HG02870 (cell line): ENCODE results near the gene ADPRS.

Source experiments
- ATAC-seq: cut with Tn5 transposase; IDR thresholded peaks from one replicate; pipeline ENCODE4 v1.9.1; 2021; ENCODE audit warnings: mild to moderate bottlenecking, moderate library complexity; ENCODE audit not compliant: unreplicated experiment

ADPRS gene

DNA sequence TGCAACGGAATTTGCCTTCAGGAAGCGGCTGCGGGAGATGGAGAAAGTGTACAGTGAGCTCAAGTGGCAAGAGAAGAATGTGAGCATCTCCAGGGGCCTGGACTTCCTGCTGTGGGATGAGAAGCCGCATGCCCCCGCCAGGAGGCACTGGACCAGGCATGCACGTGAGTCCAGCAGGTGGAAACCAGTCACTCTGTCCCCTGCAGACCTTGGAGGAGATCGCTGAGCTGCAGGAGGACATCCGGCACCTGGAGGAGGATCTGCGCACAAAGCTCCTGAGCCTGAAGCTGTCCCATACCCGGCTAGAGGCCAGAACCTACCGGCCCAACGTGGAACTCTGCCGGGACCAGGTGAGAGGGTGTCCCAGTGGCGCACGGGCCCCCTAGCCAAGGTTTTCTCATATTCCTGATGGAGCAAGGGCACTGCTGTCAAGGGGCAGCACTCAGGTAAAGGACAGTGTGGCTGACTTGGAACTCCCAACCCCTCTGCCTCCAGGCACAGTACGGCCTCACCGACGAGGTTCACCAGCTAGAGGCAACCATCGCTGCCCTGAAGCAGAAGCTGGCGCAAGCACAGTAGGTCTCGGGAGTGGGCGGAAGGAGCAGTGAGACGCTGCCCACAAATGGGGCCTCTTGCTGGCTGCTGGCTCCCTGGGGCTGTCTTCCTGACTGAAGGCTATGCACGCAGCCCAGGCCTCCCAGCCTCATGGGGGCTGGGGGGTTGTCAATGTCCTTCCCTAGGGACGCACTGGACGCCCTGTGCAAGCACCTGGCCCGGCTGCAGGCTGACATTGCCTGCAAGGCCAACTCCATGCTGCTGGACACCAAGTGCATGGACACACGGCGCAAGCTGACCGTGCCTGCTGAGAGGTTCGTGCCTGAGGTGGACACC, 1.2 kb upstream of the ADPRS start:
- ATAC-seq, result no peak

DNA sequence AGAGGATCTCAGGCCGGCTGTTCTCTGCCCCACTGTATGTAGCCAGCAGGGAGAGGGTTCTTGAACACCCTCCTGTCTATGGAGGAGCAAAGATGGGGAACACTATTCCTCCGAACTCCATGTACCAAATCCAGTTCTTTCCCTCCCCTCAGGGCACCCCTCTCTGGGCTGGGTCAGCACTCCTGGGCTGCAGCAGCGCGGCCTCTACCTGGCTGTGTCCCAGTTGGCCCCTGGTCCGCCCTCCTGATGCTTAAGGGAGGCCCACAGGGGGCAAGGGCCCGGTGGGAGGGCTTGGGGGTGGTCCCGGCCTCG, 471 bp upstream of the ADPRS start:
- peak; percentile 4 for ATAC-seq

DNA sequence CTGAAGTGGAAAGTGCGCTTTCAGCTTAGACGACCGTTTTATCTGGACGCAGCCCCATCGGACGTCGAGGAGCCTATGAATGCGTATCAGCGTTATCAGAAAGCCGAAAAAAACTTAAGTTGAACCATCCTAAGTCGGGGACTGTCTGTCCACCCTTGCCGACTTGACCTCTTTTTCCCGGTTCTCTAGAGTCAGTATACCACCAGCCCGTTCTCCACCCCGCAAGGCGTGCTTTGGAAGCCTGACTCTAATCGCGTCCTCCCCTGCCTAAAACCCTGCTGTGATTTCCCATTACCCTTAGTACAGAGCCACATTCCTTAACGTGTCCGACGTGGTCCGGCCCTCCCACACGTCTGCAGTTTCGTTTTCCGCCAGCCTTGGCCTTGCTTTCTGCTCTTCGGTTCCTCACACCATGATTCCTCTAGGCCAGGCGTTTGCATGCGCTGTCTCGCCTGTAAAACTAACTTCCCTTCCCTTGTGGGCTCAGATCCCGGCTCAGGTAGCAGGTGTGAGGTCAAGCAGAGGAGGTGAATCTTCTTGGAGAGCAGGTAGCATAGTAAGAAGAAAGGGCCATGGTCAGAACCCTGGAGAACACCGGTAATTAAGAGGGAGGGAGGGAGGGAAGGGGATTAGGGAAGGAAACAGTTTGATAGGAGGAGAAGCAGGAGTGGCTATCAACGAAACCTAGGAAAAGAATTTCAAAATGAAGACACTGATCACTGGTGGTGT, 865 bp downstream of the ADPRS start:
- no peak for ATAC-seq

DNA sequence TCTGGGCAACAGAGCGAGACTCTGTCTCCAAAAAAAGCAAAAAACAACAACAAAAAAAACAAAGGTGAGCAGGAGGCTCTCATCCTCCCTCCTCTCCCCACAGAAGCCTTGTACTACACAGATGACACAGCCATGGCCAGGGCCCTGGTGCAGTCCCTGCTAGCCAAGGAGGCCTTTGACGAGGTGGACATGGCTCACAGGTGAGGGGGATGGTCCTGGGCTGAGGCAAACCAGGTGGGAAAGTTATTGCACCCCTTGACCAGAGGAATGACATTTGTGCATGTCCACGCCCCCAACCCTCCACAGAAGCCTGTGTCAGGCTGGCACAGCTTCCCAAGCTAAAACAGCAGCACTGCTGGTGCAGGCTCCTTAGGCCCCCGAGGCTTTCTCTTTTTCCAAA, 2.4 kb downstream of the ADPRS start:
- no peak for ATAC-seq

DNA sequence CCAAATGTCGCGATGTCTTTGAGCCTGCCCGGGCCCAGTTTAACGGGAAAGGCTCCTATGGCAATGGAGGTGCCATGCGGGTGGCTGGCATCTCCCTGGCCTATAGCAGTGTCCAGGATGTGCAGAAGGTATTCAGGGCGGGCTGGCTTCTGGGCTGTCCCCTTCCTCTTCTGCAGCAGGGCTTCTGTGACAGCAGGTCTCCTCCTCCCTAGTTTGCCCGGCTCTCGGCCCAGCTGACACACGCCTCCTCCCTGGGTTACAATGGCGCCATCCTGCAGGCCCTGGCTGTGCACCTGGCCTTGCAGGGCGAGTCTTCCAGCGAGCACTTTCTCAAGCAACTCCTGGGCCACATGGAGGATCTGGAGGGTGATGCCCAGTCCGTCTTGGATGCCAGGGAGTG, 3.0 kb downstream of the ADPRS start:
- ATAC-seq, result no peak

DNA sequence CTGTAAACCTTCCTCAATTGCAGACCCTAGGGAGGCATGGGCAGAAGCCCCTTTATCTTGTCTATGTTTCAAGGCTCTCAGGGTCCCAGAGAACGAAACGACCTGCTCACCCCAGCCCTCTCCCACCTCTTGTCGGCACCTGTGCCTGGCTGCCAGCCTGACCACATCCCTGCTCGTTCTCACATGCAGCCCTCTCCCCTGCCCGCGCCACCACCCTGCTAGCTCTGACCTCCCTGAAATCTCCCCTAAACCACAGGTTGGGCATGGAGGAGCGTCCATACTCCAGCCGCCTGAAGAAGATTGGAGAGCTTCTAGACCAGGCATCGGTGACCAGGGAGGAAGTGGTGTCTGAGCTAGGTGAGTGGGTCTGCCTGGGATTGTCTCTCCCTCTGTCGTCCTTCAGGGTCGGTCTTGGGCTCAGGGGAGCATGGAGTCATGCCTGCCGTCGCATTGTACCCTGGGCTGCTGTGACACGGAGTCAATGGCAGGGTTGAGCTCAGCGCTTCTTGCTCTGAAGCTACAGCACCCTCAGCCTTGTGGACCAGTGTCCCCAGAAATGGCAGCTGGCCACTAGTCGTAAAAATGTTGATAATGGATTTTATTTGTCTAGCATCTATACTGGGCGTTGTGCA, 3.6 kb downstream of the ADPRS start:
- ATAC-seq, result no peak

DNA sequence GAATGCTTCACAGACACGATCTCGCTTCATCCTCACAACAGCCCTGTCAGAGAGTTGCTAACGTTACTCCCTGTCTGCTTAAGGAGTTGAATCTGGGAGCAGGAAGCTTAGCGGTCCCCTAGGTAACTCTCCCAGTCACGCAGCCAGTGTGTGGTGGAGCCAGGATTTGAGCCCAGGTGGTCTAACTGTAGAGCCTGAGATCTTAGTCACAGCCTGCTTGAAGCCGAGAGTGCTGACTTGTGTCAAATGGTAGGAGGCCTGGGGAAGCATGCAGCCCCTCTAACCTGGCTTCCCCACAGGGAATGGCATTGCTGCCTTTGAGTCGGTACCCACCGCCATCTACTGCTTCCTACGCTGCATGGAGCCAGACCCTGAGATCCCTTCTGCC, 4.1 kb downstream of the ADPRS start:
- ATAC-seq, result no peak

DNA sequence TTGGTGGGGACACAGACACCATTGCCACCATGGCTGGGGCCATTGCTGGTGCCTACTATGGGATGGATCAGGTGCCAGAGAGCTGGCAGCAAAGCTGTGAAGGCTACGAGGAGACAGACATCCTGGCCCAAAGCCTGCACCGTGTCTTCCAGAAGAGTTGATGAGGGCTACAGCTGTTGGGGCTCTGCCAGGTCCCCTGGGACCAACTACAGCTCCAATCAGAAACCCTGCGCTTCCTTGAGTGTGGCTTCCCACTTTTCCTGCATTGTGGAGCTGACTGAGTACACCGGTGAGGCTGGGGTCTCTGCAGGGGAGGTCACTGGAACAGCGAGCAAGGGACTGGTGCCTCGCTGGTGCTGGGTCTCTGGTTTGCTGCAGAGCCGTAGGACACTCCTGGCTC, 4.5 kb downstream of the ADPRS start:
- ATAC-seq, result no peak

DNA sequence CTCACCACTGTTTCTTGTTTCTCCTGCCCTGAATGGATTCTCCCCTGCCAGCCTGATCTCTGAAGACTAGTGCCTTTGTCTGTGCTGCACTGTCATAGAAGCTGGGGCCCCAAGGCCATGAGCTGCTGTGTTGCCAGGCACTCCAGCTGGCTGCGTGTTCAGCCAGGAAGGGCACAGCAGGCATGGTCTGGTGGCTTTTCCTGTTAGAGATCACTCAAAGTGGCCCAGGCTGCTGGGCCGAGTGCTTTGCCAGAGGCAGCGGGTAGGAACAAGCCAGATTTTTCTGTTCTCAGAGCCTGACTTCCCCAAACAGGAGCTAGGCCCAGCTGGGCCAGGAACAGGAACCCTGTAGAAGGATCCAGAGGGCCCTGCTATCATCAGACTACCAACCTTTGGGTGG, 5.2 kb downstream of the ADPRS start:
- ATAC-seq, result no peak

DNA sequence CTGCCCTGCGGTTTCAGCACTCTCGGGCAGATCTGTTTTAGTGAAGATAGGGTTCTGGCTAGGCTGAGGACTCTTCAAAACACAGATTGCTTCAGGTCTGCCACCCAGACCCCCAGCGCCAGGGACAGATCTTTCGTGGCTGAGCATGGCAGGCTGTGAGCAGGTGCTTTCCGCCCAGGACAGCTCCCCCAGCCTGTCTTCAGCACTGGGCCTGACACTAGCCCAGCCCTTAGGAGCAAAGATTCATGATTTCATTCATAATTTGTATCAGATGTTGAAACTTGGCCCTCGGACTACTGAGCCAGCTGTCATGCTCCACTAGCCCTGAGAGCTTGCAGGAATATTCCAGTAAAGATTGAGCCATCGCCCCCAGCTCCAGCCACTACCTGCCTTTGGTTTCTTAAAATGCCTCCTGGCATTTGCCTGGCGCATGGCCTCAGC, 5.9 kb downstream of the ADPRS start:
- no peak for ATAC-seq

DNA sequence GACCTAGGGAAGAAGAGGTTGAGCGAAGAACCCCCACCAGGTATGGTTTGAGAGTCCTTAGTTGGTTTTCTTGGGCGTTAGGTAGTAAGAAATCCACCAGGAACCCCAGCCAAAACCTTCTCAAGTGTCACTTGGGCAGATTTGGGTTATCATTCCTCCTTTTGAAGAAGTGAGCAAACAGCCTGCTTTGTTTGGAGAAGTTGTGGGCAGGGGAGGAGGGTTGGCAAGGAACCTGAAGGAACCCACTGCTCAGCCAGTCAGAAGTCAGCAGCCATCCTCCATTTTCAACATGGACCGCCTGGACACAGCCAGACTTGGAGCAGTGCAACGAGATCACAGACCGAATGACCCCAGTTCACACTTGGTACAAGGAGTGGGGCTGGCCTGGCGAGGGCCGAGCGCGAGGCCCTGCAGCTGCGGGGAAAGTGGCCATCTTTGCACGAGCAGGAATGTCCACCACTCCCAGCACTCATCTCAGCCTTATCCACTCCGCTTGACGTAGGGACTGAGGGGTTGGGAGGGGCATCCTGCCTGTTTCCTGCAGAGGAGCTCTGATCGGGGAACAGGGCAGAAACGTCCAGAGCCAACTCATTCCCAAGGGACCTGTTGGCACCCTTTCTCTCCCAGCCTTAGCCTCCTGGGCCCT, 7.2 kb downstream of the ADPRS start:
- no peak for ATAC-seq

DNA sequence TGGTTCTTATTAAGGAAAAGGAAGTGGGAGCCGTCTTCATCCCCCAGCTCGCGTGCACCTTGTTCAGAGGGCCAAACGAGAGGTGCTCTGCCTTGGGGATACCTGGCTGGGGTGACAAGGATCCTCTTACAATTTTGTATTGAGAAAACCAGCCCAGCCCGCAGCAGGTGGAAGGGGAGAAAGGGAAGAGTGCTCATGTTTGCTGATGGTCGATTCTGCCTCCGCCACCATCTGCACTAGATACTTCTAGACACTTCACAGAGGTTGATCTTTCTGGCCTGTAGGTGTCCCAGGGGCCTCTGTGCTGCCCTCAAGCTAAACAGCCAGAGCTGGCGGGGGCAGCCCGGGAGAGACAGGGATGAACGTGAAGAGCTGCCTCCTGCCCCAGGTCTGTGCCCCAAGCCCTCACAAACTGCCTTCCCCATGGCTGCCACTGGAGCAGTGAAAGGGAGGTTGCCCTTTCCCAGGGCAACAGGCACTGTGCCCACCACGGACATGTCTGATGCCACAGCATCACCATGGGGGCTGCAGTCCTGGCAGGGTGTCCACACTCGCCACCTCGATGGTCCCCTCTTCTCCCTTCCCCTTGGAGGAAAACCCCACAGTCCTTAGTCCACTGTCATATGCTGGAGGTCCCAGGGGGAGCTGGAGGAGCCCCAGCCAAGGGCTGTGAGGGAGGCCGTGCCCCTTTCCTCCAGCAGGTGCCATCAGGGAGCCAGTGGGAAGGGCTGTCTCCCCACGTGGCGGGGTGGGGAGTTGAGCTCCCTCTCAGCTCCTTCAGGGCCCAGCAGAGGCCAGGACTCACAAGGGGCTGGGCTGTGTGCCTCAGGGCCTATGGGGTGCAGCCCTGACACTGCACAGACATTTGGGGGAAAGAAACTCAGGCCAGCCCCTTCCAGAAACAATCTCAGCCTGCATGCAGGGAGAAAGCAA, 8.1 kb downstream of the ADPRS start:
- no peak for ATAC-seq

DNA sequence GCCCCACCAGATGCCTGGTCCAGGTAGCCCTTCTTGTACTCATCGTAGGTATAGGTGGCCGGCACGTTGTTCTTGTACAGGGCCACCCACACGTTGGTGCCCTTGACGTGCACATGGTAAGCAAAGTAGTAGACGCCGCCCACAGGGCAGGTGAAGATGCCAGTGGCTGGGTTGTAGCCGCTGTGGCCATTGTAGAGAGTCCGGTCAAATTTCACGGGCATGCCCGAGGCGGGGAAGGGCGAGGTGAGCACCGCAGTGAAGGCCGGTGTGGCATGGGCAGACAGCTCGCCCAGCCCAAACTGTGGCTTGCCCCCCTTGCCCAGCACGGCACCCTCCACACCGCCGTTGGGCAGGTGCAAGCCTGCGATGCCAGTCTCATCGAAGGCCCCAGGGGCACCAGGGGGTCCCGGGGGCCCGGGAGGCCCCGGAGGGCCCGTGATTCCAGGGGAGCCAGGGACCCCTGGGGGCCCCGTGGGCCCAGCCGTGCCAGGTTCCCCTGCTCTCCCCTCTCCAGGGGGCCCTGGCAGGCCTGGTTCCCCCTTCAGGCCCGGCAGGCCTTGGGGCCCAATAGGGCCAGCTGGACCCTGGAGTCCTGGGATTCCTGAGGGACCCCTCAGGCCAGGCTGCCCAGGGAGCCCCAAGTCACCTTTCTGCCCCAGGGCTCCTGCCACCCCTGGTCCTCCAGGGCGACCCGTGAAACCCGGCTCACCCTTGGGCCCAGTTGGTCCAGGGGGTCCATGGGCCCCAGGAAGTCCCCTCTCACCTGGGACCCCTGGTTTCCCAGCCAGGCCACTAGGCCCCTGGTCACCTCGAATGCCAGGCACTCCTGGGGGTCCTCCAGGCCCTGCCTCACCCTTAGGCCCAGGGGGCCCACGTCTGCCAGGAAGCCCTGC, 9.2 kb downstream of the ADPRS start:
- ATAC-seq, result no peak

DNA sequence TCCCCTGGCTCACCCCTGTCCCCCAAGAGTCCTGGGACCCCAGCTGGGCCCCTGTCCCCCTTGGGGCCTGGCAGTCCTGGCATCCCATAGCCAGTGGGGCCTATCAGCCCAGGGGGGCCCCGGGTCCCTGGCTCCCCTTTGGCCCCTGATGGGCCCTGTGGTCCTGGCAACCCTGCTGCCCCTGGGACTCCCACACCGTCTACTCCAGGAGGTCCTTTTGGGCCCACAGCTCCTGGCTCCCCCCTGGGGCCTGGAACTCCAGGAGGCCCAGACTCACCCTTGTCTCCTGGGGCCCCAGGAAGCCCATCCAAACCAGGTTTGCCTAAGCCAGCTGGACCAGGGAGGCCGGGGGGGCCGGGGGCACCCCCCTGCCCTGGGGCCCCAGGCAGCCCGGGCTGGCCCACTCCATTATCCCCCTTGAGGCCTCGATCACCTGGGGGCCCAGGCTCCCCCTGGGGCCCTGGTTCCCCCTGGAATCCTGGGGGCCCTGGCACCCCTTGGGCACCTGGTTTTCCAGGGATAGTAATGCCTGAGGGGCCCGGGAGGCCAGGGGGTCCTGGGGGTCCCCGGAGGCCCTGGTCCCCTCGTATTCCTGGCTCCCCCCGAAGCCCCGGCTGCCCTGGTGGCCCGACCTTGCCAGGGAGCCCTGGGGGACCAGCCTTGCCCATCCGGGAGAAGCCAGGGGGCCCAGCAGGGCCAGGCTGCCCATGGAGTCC, 10.1 kb downstream of the ADPRS start:
- ATAC-seq, result no peak

DNA sequence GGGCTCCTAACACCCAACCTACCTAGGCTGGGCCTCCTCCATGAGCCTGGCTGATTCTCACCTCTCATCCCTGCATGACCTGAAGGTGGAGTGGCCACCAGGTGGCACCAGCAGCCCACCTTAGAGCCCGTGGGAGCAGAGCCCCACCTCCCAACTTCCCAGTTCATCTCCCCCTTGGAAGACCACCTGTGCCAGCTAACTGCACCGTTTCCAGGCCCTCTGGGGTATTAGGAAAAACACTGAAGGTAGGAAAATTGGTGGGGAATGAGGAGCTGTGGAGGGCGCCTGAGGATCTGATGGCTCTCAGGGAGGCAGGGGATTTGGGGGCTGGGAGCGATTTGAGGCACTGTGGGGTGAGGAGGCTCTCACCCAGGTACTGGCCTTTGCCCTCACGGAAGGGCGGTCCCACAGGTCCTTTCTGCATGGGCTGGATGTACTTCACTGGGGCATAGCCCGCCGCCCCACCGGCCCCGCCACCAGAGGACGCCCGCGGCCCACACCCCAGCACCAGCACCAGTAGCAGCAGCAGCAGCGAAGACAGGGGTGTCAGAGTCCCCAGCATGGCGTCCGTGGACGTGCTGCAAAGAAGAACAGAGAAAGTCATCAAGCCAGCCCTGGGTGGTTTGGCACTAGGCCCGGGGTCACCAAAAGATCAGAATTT, 11.1 kb downstream of the ADPRS start:
- ATAC-seq, result no peak

DNA sequence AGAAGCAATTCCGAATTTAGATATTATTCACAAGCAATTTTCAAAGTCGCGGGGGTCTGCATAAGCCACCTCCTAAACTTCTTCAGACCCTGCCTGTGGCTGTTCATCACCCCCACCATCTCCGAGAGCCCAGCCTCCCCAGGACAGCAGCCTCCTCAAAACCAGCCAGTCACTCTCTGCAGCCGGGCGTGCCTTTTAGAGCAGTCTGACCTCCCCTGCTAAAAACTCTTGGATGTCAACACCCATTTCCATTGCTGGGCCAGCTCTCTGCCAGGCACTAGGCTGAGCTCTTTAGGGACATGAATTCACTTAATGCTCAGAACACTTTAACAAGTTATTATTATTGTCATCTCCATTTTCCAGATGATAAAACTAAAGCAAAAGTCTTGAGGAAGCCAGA, 11.7 kb downstream of the ADPRS start:
- ATAC-seq, result no peak

DNA sequence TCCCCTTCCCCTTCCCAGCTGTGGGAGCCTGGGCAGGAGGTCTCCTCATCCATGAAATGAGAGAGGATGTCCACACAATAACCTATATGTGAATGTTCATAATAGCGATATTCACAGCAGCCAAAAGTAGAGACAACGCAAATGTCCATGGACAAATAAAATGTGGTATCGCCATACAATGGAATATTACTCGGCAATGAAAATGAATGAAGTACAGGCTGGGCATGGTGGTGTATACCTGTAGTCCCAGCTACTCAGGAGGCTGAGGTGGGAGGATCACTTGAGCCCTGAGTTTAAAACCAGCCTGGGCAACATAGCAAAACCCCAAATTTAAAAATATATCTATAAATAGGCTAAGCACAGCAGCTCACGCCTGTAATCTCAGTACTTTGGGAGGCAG, 12.9 kb downstream of the ADPRS start:
- no peak for ATAC-seq

DNA sequence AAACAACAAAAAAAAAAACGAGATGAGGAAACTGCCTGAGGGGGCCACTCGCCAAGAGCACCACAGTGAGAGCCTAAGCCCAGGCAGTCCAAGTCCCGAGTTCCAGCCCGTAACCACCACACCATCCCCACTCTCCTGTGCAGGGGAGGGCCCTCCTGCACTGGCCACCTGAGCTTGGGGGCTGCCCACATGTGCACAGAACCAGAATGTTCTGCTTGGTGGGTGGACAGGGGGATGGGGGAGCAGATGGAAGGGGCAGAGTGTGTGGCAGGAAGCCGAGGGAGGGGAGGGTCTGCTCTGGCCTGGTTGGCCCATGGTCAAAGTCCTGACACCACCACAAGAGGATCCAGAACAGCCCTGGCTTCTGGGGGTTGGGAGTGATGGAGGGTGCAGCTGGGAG, 17.6 kb downstream of the ADPRS start:
- no peak for ATAC-seq
